ENCODE measurements around the gene CSNK2A2.

The CSNK2A2 gene

DNA sequence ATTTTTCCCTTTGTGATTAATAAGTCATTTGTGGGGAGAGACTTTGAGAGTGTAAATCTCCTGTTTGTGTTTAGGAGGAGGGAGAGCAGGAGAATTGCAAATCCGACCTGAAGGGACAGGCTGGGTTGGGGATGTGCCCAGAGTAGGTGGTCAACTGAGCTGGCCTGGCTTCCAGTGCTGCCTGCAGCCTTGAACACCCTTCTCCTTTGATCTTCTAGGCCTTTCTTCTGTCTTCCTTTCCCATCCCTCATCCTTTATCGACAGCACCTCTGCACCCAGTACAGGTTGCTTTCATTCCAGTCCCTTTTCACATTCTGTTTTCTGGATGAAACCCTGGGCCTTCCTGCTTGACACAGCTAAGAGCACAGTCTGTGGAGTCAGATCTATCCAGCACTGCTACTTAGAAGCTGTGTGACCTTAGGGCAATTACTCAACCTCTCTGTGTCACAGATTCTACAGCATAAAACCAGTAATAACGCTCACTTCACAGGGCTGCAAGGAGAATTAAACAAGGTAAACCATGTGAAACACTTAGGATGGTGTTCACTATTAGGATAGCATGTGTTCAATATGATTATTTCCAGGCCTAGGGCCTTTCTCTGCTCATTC is 1.0 kb upstream of the CSNK2A2 start:
- no peak for DNase-seq

GRCh38 chr16:58197314-58198012 is 443 bp downstream of the CSNK2A2 start:
- no peak for DNase-seq

DNA sequence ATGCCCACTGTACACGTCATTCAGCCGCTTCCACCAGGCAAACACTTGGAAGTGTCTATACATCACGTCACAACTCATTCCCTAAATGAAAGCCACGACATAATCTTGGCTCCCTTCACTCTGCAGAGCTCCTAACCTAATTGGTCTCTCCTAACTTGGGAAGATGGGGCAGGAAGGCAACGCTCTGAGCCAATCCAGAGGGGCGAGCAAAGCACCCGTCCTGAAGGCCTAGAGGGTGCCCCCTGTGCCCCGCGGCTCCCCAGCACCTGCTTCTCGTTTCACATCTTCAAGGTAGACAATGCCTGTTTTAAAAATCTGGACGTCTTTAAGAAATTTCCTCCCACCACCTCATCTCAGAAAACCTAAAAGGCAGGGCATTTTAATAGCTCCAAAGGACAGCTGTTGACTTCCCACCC is 1.0 kb downstream of the CSNK2A2 start:
- no peak for DNase-seq

GRCh38 chr16:58195771-58196170 is 2.1 kb downstream of the CSNK2A2 start:
- DNase-seq: no peak

DNA sequence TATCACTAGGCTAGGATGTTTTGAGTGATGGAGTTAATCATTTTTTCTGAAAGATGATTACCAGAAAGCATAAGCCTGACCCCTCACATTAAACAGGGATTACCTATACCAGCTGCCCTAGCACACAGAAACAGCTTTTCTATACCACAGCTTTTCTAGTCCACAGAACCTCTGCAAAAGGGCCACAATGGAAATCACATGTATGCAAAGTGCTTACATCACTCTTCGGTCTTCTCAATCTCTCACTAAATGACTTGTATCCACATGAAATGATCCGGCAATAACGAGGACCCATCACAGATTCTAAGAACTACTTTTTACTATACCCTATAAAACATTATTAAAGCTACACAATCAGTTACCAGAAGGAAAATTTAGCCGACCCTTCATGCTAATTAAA is 2.6 kb downstream of the CSNK2A2 start:
- DNase-seq: no peak

GRCh38 chr16:58194790-58195189 is 3.1 kb downstream of the CSNK2A2 start:
- no peak for DNase-seq

GRCh38 chr16:58187665-58188421 is 10.1 kb downstream of the CSNK2A2 start:
- no peak for DNase-seq

- DNase-seq: no peak
Observed at GRCh38 chr16:58187092-58187491, 10.8 kb downstream of the CSNK2A2 start.

- no peak for DNase-seq
Observed at GRCh38 chr16:58186176-58186944, 11.5 kb downstream of the CSNK2A2 start.

GRCh38 chr16:58177353-58177710 is 20.6 kb downstream of the CSNK2A2 start:
- no peak for DNase-seq

GRCh38 chr16:58176608-58177352 is 21.1 kb downstream of the CSNK2A2 start:
- DNase-seq: peak in 1 of 2 donors; percentile 18

DNA sequence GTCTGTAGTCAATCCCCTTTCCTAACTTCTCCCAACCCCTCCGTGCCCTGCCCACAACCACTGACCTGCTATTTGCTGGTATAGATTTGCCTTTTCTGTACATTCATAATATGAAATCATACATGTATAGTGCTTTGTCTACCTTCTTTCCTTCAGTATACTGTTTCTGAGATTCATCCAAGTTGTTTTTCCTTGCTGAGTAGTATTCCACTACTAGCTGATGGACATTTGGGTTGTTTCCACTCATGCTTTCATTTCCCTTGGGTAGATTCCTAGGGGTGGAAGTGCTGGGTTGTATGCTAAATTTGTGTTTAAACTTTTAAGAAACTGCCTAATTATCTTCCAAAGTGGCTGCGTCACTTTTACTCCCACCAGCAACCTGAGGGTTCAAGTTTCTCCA is 27.7 kb downstream of the CSNK2A2 start:
- no peak for DNase-seq

- DNase-seq: no peak
Observed at GRCh38 chr16:58160855-58161254, 37.1 kb downstream of the CSNK2A2 start.

DNA sequence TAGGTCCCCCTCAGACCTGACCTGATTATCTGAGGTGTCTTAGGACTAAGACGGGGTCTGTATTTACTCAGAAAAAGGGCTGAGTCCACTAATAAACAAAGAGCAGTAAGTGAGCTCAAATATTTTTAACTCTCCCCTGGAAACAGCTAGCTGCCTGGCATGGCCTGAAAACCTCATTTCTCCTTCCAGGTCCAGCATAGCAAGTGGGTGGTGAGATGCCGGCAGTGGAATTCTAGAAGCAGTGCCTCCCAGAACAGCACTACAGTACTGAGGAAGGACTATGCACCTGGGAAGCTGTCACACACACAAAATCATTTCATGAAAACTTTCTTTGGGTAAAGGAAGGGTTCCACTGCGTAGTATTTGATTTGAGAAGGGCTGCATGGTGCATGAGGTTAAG is 39.2 kb downstream of the CSNK2A2 start:
- DNase-seq: no peak

DNA sequence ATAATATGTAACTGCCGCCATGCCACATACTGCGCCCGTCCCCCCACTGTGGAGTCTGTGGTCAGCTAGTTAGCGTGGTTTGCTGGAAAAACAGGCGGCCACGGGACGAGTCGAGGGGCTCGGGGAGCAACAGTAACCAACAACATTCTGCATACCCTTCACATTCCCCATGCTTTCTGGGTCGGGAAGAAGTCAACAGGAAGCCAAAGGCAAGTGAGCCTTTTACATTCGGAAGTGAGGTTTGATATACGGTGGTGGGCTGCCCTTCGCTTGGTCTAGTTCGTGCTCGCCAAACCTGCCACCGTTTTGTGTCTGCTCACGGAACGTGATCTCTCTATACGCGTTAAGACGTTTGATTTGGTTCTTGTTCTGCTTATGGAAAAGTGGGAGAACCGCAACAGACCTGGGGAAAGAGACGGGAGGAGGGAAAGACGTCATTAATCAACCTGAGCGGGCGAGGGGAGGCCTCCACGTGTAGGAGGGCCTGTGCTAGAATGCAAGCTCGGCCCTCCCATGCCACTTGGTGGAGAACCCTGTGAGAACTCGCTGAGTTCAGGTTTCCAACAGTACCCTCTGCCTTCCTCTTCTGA is 39.9 kb downstream of the CSNK2A2 start:
- no peak for DNase-seq

GRCh38 chr16:58157239-58157638 is 40.7 kb downstream of the CSNK2A2 start:
- no peak for DNase-seq

DNA sequence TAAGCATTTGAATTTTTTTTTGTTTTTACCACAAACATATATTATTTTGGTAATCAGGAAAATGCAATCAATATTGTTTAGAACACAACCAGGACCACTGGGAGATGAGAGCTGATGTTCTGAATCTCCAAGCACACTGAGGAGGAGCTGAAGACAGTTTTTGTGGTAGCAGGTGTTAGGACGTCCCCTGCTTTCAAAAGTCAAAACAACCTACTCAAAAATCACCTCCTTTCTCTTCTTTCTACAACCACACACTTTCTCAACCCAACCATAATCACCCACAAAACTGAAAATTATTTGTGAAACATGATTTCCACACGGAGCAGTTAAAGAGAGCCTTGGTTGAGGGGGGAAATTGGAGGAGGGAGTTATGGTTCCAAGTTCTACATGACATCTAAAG is 42.1 kb downstream of the CSNK2A2 start:
- DNase-seq: no peak

- no peak for DNase-seq
Observed at GRCh38 chr16:58154345-58154744, 43.6 kb downstream of the CSNK2A2 start.

DNA sequence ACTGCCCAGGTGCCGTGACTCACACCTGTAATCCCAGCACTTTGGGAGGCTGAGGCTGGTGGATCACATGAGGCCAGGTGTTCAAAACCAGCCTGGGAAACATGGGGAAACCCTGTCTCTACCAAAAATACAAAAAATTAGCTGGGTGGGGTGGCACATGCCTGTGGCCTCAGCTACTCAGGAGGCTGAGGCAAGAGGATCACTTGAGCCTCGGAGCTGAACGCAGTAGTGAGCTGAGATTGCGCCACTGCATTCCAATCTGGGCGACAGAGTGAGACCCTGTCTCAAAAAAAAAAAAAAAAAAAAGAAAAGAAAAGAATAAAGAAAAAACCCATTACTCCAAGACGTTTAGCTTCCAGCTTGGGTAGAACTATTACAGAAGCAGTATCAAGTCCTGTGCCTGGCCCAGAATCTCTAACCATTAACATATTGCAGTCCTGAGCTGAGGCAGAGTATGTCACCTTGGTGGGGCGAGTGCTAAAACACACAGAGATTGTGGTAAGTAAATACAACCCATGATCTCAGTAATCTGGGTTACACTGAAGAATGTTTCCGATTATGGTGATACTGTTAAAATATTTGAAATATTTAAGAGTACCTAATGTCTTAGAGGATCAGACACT is 45.5 kb downstream of the CSNK2A2 start:
- DNase-seq: no peak

GRCh38 chr16:58148526-58148925 is 49.4 kb downstream of the CSNK2A2 start:
- no peak for DNase-seq

- DNase-seq: no peak
Observed at GRCh38 chr16:58148099-58148498, 49.8 kb downstream of the CSNK2A2 start.

GRCh38 chr16:58138852-58139251 is 59.1 kb downstream of the CSNK2A2 start:
- DNase-seq: no peak

All from CD4-positive, alpha-beta T cell treated with Interleukin-4 for 1 hour (primary cell).